Erythroblast (primary cell): ENCODE data around the gene NAA20.

ENCODE experiments used
- GATA1 ChIP-seq: IDR thresholded peaks from 2 replicates; pipeline ENCODE4 v1.6.1; 2011; ENCODE audit warnings: low read depth, mild to moderate bottlenecking, control low read depth, low read length, moderate library complexity
- POLR2A ChIP-seq: IDR thresholded peaks from 2 replicates; pipeline ENCODE4 v1.6.1; 2011; ENCODE audit warnings: mild to moderate bottlenecking, low read length

DNA sequence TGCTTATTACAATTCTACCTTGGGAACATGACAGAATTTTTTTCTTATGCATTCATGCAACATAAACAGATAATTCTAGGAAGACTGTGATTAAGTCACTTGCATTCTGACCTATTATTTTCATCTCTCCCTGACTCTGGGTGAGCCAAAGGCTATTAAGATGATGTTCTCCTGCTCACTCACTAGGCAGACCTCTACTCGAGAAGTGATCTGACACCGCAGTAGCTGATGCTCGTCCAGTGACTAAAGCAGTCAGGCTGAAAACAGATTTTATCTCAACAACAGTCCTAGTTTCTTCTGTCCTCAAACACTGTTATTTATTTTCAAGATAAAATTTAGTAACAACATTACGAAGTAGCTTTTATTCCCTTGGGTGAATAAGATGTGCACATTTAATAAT is 17.3 kb downstream of the NAA20 start:
- TF ChIP-seq POLR2A (no peak), GATA1 (no peak)
